GM19025 (cell line): ENCODE data around the gene MATCAP1.

Experiments
- ATAC-seq: cut with Tn5 transposase; IDR thresholded peaks from one replicate; pipeline ENCODE4 v1.9.1; 2021; ENCODE audit warnings: mild to moderate bottlenecking, low read depth, moderate library complexity; ENCODE audit not compliant: unreplicated experiment

MATCAP1 gene

DNA sequence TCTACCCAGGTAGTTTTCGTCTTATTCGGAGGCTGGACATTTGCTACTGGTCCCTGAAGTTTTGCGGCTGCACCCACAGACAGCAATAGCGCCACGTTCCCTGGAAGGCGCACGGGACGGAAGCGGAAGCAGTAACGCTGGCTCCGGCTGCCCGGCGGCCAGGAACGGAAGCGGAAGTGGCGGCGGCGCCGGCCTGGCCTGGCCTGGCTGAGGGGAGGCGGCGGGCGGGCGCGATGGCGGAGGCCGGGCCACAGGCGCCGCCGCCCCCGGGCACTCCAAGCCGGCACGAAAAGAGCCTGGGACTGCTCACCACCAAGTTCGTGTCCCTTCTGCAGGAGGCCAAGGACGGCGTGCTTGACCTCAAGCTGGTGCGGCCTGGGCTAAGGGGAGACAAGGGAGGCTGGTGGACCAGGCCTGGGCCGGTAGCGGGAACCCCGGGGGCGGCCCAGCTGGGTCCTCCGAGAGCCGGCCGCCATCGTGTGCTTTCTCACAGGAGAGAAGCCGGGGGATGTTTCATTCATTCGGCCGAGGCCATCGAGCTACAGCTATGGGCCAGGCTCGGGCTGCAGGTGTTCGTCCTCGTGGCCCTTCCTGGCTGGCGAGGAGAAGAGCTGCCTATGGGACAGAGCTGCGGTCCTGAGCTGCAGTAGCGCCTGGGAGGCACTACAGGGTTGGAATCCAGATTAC lies 8.4 kb upstream of the MATCAP1 start, which contains the start of gene E2F4:
E2F4 (plus strand) TSS at position 161 of the 687 bp plus-strand sequence; CDS start at position 234, 73 bp downstream.
- ATAC-seq, result peak; percentile 90

DNA sequence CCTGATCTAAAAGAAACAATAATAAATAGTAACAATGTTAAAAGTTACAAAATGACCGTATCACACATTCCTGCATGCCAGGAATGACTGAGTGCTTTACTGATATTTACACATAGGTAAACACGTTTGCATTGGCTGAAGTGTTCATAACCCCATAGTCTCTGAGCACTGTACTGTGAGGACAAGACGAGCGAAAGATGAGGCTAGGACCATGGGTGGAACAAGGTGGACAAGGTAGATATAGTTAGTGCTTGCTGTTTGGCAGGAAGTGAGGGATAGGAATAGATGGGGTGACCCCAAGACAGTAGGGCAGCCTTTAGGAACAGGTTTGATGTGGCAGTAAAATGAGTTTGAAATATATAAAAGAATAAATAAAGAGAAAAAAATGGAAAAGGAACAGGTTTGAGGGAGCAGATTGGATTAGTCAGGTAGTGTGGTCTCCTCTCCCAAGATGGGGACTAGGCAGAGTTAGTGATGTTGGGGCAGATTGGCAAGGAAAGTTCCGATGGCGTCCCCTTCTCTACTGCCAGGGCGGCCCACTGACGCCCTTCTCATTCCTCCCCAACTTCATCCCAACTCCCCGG lies 7.7 kb upstream of the MATCAP1 start:
- no peak for ATAC-seq

DNA sequence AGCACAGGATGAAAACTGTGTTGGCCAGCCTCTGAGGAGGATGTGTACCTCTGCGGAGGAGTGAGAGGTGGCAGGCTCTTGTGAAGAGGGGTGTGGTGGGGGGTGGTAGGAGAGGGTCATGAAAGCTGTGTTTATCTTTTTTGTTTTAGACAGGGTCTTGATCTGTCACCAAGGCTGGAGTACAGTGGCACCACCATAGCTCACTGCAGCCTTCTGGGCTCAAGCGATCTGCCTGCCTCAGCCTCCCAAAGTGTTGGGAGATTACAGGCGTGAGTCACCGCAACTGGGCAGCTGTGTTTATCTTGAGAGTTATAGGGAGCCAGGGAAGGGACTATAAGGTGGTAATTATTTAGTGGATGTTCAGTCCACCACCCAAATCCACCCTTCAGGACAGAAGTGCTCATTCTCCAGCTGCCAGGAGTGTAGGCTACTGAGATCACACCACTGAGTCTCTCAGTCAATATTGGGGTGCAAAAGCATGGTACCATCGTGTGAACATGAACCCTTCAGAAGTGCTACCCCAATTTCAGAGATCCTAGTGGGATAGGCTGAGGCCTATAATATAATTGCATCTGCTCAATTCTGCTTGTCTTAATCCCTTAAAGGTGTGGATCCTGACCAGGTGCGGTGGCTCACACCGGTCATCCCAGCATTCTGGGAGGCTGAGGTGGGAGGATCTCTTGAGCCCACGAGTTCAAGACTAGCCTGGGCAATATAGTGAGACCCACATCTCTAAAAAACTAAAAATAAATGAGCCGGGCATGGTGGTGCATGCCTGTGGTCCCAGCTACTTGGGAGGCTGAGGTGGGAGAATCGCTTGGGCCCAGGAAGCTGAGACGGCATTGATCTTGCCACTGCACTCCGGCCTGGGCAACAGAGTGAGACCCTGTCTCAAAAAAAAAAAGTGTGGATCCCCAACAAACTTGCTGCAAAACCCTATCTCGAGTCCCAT lies 7.0 kb upstream of the MATCAP1 start:
- no peak for ATAC-seq

GRCh38 chr16:67190041-67190440 lies 6.3 kb upstream of the MATCAP1 start, which contains the start of gene EXOC3L1:
Gene EXOC3L1, minus strand, starts transcription at chr16:67190136. Its CDS starts 460 bp downstream, at chr16:67189676.
- ATAC-seq, result no peak

DNA sequence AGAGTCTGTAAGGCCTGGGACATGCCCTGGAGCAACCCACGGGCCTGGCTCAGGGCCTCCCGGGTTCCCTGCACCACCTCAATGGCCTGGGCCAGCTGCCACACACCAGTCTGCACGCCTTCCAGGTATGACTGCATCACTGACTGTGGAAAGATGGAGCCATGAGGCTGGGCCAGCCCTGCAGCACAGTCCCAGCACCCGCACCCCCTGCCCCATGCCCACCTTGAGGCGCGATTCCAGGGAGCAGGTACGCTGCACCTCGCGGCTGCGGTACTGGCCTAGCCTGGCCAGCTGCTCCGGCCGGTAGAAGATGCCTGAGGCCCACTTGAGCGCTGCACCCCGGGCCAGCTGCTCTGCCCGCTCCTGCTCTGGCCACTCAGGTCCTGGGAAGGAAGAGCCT lies 5.0 kb upstream of the MATCAP1 start:
- ATAC-seq, result no peak

DNA sequence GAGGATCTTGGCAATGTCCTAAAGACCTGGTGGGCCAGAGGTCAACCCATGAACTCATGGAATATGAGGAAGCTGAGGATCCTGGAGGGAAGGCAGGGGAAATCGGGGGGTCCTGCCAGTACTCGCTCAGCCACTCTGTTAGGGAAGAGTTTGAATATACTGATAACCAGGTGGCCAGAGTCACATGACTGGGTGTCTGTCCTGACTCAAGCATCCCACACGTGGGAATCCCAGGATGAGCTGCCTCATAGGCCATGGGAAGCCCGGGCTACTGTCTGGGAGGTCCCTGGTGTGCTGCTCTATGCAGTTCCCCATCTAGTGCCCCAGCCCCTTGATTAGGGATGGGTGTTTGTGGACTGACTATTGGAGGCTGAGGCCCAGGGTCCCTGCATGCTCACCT lies 4.6 kb upstream of the MATCAP1 start:
- ATAC-seq, result no peak

GRCh38 chr16:67187175-67187890 lies 3.6 kb upstream of the MATCAP1 start:
- ATAC-seq, result no peak

DNA sequence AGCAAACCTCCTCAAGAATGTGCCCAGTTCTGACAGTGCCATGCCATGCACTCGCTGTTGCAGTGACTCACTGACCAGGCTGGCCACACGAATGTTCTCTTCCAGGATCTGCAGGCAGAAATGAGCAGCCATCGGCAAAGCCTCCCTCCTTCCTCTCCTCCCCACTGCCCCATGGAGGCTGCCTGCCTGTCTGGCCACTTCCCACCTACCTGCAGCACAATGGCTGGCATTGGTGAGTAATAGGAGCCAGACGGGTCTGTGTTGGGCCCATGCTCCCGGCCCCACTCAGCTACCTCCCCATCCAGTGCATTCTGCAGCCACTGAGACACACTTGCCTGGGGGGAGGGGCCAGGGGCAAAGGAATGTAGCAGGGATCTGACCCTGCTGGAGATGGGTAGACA lies 2.8 kb upstream of the MATCAP1 start:
- ATAC-seq, result no peak

GRCh38 chr16:67185651-67186134 lies 1.9 kb upstream of the MATCAP1 start:
- ATAC-seq, result no peak

GRCh38 chr16:67184995-67185650 lies 1.4 kb upstream of the MATCAP1 start:
- no peak for ATAC-seq

- ATAC-seq, result no peak
Measured at GRCh38 chr16:67184453-67184994, 761 bp upstream of the MATCAP1 start.

DNA sequence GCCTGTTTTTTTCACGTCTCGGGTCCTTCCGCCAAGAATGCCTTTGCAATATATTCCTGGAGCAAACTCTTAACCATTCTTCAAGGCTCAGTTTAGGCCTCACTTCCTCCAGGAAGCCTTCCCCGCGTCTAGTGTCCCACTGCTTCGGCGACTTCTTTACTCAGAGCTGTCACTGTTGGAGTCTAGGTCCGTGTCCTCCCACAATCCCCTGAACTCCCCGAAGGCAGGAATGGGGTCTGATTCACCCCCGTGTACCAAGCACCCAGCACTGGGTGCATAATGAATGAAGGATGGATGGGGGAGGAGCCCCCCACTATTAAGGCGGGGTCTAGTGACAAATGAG lies 508 bp downstream of the MATCAP1 start:
- ATAC-seq, result no peak

DNA sequence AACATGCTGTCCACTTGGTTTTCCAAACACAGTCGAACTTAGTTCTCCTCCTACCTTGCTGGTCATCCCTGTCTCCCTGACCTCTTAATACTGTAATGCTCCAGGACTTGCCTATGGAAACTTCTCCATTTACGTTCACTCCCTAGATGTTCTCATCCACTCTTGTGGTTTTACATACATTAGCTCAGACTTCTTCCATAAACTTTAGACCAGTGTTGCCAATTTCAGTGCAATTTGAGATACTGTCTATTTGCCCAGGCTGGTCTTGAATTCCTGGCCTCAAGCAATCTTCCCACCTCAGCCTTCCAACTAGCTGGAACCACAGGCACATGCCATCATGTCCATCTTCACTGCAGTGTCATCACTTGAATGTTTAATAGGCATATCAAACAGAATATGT lies 1.5 kb downstream of the MATCAP1 start:
- ATAC-seq, result no peak

DNA sequence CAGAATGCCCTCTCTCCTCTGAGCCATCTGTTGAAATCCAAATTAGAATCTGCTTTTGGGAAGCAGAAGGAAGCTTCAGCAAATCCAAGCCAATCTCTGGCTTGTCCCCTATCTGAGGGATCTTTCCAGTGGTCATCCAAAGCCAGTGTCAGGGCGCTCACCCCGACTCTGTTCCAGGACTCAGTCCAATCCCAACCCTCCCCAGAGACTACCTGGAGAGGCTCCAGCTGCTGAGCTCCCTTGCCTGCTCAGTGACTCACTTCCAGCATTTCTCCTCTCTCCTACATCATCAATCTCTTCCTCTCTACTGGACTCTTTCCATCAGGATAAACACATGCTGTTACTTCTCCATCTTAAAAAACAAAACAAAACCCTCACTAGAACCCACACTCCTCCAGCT lies 2.4 kb downstream of the MATCAP1 start:
- no peak for ATAC-seq

GRCh38 chr16:67180166-67180565 lies 3.6 kb downstream of the MATCAP1 start:
- no peak for ATAC-seq

GRCh38 chr16:67179421-67180080 lies 4.2 kb downstream of the MATCAP1 start:
- no peak for ATAC-seq

DNA sequence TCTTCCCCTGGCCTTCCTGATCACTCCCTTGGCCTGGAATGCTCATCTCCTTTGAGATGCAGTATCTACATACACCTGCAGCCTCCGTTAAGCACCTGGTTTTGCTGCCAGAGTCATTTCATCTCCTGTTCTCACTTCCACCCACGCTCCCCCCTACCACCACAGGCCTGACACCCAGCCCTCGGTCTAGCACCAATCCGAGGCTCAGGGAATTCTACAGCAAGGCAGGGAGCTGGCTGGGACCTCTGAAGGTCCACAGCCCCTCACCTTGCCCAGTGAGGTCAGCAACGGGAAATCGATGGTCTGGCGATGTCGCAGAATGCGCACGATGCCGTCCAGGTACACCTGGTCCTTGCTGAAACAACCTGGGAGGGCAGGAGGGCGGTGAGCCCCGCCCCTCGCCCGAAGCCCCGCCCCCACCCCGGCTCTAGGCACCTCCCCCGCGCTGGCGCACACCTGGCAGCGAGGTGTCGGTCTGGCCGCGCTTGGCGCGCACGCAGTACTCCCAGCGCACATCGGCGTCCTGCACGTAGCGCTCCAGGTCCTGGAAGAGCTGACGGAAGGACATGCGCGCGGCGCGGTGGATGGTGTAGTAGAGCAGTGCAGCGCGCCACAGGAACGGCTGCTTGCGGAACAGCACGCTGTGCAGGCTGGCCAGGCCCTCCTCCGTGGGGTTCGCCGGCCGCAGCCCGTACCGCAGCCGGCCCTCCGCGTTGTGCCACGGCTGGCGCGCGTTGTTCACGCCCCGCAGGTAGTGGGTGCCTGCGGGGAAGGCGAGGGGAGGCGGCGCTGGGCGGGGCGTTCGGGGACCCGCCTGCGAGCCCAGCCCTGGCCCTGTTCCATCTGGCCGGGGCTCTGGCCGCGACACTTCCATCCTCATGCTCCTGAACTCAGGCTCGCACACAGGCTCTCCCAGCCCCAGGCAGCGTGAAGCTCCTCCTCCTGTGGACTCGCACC lies 5.7 kb downstream of the MATCAP1 start:
- ATAC-seq, result no peak

GRCh38 chr16:67176662-67177061 lies 7.1 kb downstream of the MATCAP1 start:
- ATAC-seq, result no peak
